ENCODE measurements around the gene LPAR1. TPM values are rescaled to one million over a fixed set of nuclear protein-coding genes. Genes with fewer than 3 reads are reported as not detected.

The LPAR1 gene
- total RNA-seq, 1 experiment from 2014 or later = 4.9 TPM

DNA sequence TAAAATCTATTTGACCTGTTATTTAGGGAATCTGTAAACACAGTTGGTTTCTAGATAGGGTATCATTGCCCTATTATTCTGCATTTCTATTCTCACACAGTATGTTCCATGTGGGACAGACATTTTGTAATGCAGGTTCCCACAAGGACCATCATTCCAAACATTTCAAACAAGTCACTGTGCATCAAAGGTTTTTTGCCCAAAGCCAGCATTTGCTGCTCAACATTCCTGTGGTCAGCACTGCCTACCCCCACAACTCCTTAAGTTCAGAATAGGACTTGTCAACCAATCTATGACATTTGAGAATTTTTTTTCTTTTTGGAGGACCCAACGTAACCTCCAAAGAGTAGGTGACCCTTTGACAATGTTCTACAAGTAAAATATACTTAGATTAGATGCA, 95.7 kb downstream of the LPAR1 start (continued):
- TF ChIP-seq, protein P1, sequence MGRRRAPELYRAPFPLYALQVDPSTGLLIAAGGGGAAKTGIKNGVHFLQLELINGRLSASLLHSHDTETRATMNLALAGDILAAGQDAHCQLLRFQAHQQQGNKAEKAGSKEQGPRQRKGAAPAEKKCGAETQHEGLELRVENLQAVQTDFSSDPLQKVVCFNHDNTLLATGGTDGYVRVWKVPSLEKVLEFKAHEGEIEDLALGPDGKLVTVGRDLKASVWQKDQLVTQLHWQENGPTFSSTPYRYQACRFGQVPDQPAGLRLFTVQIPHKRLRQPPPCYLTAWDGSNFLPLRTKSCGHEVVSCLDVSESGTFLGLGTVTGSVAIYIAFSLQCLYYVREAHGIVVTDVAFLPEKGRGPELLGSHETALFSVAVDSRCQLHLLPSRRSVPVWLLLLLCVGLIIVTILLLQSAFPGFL (CRISPR knock-in tag; IDR thresholded peaks at IDR 0.05; ENCODE audit: borderline replicate concordance) = no peak
- TF ChIP-seq TEAD4 (CRISPR knock-in tag; IDR thresholded peaks at IDR 0.05) (no peak), EMX1 (CRISPR knock-in tag; IDR thresholded peaks at IDR 0.05) (no peak), RORB (CRISPR knock-in tag; IDR thresholded peaks at IDR 0.05) (no peak), ZNF219 (CRISPR knock-in tag; IDR thresholded peaks at IDR 0.05; ENCODE audit: borderline replicate concordance) (no peak), ZBTB21 (CRISPR knock-in tag; IDR thresholded peaks at IDR 0.05; ENCODE audit: borderline replicate concordance) (no peak)
- TF ChIP-seq, protein P2, sequence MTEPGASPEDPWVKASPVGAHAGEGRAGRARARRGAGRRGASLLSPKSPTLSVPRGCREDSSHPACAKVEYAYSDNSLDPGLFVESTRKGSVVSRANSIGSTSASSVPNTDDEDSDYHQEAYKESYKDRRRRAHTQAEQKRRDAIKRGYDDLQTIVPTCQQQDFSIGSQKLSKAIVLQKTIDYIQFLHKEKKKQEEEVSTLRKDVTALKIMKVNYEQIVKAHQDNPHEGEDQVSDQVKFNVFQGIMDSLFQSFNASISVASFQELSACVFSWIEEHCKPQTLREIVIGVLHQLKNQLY (CRISPR knock-in tag; IDR thresholded peaks at IDR 0.05) = no peak

DNA sequence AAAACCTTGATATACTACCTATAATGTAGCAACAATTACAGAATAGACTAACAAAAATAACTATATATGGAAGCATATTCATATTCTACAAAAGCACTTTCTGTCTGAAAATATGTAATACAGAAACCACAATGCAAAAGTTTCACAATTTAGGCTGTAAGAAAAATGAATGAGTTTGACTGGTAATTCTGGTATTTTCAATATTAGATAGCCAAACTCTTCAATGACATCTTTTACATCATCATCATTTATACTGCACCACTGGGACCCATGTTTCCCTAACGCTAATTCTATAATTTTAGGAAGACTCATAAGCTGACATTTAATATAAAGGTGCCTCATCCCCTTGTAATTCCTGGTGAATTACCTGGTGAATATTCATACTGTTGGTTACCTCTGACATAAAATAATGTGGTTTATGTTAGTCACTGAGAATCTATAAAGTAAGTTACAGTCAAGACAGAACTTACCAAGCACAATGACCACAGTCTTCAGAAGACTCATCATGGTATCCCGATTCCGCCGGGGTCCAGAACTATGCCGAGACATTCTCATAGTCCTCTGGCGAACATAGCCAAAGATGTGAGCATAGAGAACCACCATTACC, 97.2 kb downstream of the LPAR1 start:
- ChIA-PET POLR2A (no interaction called here), CTCF (no interaction called here)
- Mint-ChIP-seq H3K4me1 (peaks cover 5% of the 10 kb centered on the region), H3K9me3 (0 out of 2 replicates have a peak, but pooled peaks cover 5% of the 10 kb centered on the region), H3K4me3 (no peak overlapping the region), H3K27me3 (ENCODE audit: low read depth) (no peaks in the 10 kb centered on the region), H3K36me3 (peaks cover 13% of the 10 kb centered on the region; the same call in 1 of the 2 replicates), H3K27ac (no peak overlapping the region)
- DNase-seq (ENCODE audit: low spot score) (no peak), ATAC-seq (no peak)
- no peak for TF ChIP-seq TEAD4 (CRISPR knock-in tag; IDR thresholded peaks at IDR 0.05)
- TF ChIP-seq, protein P3, sequence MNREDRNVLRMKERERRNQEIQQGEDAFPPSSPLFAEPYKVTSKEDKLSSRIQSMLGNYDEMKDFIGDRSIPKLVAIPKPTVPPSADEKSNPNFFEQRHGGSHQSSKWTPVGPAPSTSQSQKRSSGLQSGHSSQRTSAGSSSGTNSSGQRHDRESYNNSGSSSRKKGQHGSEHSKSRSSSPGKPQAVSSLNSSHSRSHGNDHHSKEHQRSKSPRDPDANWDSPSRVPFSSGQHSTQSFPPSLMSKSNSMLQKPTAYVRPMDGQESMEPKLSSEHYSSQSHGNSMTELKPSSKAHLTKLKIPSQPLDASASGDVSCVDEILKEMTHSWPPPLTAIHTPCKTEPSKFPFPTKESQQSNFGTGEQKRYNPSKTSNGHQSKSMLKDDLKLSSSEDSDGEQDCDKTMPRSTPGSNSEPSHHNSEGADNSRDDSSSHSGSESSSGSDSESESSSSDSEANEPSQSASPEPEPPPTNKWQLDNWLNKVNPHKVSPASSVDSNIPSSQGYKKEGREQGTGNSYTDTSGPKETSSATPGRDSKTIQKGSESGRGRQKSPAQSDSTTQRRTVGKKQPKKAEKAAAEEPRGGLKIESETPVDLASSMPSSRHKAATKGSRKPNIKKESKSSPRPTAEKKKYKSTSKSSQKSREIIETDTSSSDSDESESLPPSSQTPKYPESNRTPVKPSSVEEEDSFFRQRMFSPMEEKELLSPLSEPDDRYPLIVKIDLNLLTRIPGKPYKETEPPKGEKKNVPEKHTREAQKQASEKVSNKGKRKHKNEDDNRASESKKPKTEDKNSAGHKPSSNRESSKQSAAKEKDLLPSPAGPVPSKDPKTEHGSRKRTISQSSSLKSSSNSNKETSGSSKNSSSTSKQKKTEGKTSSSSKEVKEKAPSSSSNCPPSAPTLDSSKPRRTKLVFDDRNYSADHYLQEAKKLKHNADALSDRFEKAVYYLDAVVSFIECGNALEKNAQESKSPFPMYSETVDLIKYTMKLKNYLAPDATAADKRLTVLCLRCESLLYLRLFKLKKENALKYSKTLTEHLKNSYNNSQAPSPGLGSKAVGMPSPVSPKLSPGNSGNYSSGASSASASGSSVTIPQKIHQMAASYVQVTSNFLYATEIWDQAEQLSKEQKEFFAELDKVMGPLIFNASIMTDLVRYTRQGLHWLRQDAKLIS (CRISPR knock-in tag; IDR thresholded peaks at IDR 0.05; ENCODE audit: borderline replicate concordance) = no peak
- TF ChIP-seq, protein P4, sequence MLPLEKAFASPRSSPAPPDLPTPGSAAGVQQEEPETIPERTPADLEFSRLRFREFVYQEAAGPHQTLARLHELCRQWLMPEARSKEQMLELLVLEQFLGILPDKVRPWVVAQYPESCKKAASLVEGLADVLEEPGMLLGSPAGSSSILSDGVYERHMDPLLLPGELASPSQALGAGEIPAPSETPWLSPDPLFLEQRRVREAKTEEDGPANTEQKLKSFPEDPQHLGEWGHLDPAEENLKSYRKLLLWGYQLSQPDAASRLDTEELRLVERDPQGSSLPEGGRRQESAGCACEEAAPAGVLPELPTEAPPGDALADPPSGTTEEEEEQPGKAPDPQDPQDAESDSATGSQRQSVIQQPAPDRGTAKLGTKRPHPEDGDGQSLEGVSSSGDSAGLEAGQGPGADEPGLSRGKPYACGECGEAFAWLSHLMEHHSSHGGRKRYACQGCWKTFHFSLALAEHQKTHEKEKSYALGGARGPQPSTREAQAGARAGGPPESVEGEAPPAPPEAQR (CRISPR knock-in tag; IDR thresholded peaks at IDR 0.05) = no peak
- no peak for TF ChIP-seq GRHL2 (CRISPR knock-in tag; IDR thresholded peaks at IDR 0.05; ENCODE audit: insufficient replicate concordance, severe bottlenecking)
- no peak for TF ChIP-seq MXD4 (CRISPR knock-in tag; IDR thresholded peaks at IDR 0.05; ENCODE audit: borderline replicate concordance)
- TF ChIP-seq, protein P5, sequence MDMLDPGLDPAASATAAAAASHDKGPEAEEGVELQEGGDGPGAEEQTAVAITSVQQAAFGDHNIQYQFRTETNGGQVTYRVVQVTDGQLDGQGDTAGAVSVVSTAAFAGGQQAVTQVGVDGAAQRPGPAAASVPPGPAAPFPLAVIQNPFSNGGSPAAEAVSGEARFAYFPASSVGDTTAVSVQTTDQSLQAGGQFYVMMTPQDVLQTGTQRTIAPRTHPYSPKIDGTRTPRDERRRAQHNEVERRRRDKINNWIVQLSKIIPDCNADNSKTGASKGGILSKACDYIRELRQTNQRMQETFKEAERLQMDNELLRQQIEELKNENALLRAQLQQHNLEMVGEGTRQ (CRISPR knock-in tag; IDR thresholded peaks at IDR 0.05) = no peak
- no peak for TF ChIP-seq NR3C1 (CRISPR knock-in tag; conservative IDR thresholded peaks at IDR 0.05; ENCODE audit: low read depth)
- TF ChIP-seq, protein P2 (CRISPR knock-in tag; IDR thresholded peaks at IDR 0.05) = no peak
- TF ChIP-seq, protein P6, sequence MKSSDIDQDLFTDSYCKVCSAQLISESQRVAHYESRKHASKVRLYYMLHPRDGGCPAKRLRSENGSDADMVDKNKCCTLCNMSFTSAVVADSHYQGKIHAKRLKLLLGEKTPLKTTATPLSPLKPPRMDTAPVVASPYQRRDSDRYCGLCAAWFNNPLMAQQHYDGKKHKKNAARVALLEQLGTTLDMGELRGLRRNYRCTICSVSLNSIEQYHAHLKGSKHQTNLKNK (CRISPR knock-in tag; IDR thresholded peaks at IDR 0.05) = no peak
- TF ChIP-seq, protein P7, sequence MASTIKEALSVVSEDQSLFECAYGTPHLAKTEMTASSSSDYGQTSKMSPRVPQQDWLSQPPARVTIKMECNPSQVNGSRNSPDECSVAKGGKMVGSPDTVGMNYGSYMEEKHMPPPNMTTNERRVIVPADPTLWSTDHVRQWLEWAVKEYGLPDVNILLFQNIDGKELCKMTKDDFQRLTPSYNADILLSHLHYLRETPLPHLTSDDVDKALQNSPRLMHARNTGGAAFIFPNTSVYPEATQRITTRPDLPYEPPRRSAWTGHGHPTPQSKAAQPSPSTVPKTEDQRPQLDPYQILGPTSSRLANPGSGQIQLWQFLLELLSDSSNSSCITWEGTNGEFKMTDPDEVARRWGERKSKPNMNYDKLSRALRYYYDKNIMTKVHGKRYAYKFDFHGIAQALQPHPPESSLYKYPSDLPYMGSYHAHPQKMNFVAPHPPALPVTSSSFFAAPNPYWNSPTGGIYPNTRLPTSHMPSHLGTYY (CRISPR knock-in tag; IDR thresholded peaks at IDR 0.05) = no peak
- TF ChIP-seq, protein P8, sequence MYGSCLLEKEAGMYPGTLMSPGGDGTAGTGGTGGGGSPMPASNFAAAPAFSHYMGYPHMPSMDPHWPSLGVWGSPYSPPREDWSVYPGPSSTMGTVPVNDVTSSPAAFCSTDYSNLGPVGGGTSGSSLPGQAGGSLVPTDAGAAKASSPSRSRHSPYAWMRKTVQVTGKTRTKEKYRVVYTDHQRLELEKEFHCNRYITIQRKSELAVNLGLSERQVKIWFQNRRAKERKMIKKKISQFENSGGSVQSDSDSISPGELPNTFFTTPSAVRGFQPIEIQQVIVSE (CRISPR knock-in tag; IDR thresholded peaks at IDR 0.05; ENCODE audit: borderline replicate concordance) = no peak
